ENCODE data around the gene PTPRJ.

Gene PTPRJ

DNA sequence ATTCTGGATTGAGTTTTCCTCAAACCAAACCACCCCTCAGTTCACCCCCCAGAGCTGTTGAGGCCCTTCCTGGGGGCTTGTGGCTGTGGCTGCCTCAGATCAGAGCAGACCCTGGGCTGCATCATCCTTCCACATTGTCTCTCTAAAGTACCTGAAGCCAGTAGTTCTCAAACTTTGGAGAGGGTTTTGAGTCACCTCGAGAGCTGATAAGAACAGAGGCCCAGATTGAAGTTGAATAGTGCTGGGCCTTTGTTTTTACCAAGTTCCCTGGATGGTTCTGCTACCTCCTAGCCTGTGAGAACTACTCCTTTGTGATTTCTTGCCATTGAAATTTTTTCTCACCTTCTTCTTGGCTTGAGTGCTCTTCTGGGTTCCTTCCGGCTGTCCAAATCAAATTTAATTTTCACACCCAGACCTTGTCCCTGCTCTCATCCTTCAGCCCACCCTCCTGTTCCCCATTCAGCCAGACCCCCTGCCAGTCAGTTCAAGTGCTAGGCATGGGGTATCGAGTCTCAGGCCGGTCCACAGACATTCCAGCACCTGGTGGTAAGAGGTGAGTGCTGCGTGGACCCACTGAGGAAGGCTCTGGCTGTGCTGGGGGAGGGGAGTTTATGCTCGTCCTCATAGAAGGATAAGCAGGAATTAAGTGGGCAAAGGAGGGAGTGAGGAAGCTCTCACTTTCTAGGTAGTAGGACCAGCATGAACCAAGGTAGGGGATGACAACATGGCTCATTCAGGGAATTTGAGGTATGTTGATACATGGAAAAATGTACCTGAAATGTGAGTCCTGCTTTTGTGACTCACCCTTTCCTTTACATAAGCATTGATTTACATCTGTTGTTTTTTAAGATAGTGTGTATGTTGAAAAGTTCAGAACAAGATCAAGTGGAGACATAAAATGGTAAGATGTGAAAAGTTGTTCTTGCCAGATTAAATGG is 116.5 kb downstream of the PTPRJ start:
- no peak for DNase-seq

DNA sequence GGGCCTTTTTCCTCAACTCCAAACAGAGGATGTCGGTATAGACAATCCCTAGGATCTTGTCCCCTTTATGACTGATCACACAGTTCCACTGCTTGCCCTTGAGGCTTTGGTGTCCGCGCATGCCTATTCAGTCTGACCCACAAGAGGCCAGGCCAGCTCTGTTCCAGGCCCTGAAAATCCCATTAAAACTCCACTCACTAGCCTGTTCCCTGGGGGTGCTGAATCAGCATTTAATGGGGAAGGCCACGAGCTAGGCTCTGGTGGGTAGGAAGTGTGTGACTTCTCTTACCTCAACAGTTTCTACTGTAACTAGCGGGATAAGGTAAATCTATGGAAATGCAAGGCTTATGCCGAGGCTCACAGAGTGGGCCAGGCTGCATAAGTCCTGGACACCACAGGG is 117.7 kb downstream of the PTPRJ start:
- no peak for DNase-seq

- DNase-seq, result no peak
These were observed 119.6 kb downstream of the PTPRJ start for GRCh38 chr11:48099916-48100446.

- no peak for DNase-seq
These were observed 120.8 kb downstream of the PTPRJ start for GRCh38 chr11:48101044-48101733.

- no peak for DNase-seq
These were observed 121.6 kb downstream of the PTPRJ start for GRCh38 chr11:48101958-48102357.

DNA sequence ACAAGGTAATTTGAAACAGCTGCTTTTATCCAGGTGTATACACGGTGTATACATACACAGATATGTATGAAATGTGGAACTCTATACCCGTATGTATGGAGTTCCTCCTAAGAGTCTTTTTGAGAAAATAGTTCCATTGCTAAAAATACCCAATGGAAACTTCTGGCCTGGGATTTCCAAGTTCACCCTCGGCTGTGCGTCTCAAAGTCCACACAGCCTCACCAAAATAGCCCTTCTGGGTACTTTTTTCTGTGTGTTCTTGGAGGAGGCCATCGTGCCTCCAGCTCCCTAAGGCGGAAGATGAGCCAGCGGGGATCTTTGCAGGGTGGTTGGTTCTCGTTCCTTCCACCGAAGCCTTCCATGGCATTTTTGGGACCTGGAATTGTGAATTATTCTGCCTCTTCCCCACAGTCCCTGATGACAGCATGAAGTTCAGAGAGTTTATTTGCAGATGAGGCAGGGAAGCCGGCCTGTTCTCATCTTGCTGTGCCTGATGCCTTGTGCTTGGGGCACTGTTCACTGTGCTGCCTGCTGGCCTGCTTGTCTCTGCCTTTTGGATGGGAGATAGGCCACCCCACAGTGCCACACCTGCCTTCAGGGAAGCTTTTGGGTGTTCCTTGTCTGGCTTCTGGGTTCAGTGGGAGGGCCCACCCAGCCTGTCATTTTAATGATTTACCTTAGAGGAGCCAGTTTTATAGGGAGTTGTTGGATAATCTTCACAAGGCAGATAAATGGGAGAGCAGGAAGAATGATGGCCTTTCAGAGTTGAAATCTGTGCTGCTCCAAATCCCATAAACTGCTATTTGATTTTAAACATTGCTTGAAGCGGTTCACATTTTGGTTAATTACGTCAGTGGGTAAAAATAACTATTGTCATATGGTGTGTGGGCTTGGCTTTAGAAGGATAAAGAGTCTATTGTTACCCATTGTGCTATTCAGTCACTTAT is 123.5 kb downstream of the PTPRJ start:
- no peak for DNase-seq

GRCh38 chr11:48104568-48104924 is 124.2 kb downstream of the PTPRJ start:
- no peak for DNase-seq

- DNase-seq, result no peak
These were observed 125.0 kb downstream of the PTPRJ start for GRCh38 chr11:48105096-48105990.

- DNase-seq, result no peak
These were observed 125.8 kb downstream of the PTPRJ start for GRCh38 chr11:48106166-48106565.

- DNase-seq, result no peak
These were observed 126.9 kb downstream of the PTPRJ start for GRCh38 chr11:48107188-48107704.

- no peak for DNase-seq
These were observed 128.1 kb downstream of the PTPRJ start for GRCh38 chr11:48108231-48109045.

GRCh38 chr11:48109046-48109666 is 128.8 kb downstream of the PTPRJ start:
- peak; percentile 26 for DNase-seq

DNA sequence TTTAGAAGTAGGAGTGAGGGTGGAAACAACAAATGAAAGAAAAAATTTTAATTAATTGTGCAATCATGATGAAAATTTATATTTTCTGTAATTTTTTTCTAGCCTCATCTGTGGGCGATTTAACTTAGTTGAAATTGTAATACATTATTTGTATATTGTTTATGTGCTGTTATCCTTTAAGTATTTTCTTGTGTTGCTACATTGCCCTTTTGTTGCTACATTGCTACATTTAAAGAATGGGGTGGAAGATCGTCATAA is 130.1 kb downstream of the PTPRJ start:
- no peak for DNase-seq

DNA sequence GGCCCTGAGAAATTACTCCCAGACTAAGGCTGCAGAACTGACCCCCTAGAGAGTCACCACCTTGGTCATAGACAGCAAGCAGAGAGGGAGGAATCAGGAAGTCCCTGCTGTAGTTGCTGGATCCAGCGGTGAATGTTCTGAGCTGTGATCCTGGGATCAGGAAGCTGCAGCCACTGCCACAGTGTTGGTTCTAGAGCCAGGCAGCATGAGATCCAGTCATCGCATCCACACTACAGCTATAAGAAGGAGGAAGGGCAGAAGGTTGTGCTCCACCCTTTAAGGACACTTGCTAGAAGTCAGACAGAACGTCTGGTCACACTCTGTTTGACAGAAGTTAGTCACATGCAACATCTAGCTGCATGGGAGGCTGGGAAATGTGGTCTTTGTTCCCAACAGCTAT is 131.5 kb downstream of the PTPRJ start:
- no peak for DNase-seq

- no peak for DNase-seq
These were observed 134.4 kb downstream of the PTPRJ start for GRCh38 chr11:48114740-48115139.

- no peak for DNase-seq
These were observed 136.3 kb downstream of the PTPRJ start for GRCh38 chr11:48116437-48117228.

- DNase-seq, result no peak
These were observed 141.9 kb downstream of the PTPRJ start for GRCh38 chr11:48122246-48122645.

DNA sequence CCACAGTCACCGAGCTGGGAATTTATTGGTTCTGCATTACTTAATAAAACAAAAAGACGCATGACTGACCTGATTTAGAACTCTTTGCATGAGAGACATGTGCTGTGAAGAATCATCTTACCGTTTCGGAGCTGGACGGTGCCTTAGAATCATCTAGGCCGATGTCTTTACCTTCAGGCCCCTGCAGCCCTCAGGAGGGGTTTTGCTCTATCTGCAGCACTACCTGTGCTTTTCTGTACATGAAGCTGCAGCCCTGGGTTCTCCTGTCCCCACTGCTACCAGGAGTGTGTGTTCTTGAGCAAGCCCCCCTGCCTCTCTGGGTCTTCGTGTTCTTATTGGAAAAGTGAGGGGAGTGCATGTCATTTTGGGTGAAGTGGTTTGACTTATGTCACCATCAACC is 142.3 kb downstream of the PTPRJ start:
- DNase-seq, result no peak

GRCh38 chr11:48123254-48123875 is 143.0 kb downstream of the PTPRJ start:
- DNase-seq, result no peak
